Amygdala (tissue), 56 donors: ENCODE measurements around the gene NHLRC1.

Experiments
- DNase-seq, 56 donors: peaks; one replicate each; lab custom pipeline; 2025; lab: John Stamatoyannopoulos, UW

Gene NHLRC1

DNA sequence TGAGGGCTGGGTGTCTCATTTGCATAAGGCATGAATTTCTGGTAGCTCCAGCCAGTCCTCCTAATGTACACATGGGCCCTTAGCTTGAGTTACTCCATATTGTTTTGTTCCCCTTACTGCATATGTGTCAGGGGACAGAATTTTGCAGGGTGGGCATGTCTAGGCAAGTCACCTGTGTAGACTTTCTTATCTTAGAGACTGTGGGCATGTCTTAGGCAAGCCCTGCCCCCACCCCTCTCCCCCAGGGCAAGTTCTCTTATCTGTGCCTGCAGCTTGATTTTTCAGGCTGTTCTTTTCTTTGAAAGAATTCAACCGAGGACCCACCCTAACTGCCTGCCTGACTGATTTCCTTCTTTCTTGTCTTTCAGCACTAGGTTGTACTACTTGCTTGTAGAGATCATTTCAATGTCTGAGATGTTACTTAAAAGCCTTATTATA is 32.1 kb downstream of the NHLRC1 start:
- no peak for DNase-seq

DNA sequence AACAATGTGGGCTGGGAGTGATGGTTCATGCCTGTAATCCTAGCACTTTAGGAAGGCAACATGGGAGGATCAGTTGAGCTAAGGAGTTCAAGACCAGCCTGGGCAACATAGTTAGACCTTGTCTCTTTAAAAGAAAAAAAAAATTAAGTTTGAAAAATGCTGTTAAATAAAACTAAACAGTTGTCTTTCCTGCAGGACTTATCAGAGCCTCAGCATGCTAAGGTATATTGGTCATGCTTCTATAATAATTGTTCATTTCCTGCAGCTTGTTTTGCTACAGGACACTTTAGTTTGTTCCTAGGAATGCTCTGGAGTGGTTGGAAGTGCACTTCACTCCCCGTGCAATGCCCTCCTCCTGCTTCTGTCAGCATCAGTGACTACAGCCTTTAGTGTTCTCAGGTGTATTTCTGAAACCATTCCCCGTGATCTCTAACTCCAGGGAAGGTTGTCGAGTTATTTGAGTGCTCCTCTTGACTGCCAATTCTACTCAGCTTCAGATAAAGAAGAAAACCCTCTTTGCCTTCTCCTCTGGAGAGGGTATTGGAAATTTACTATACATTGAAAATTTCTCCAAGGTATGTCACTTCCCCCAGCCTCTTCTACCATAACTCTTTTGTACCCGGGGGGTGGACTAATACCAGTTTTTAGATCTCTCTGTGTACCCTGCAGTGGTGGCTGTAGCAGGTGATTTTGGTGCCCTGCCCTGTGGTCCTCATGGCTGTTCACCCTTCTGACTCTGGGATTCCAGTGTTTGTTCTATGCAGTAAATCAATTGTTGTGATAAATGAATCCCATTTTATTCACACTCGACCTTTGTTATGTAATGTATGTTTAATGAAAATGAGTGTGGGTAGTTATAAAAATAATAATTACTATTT is 33.8 kb downstream of the NHLRC1 start:
- no peak for DNase-seq

DNA sequence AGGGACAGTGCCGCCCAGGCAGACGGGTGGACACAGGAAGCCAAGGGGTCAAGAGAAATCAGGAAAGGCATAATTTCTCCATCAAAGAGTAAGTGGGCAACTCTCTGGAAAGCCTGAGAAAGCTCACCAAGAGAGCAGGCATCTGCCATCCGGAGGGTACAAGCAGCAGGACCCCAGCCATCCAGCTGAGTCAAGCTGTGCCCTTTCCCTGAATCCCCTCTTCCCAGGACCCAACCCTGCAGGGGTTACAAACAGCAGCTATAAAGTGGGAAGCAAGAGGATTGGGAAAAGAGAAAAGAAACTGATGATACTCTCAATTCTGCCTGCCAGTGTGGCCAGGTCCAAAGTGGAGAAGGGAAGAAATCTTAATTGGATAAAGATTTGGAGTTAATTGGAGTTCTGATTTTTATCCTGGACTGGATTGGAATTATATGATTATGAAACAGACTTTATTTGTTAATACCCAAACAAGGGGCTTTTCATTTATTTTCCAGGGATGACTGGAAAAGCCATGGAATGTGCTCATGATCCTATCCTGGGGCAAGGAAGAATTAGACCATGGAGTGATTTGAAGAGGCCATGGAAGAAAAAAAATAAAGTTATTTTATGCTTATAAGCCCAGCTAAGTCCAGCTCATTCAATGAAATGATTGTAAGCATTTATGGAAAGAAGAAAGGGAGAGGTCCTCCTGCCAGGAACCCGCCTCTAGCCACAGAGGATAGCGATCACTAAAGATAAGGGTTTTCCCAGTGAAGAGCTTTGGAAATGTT is 34.9 kb downstream of the NHLRC1 start:
- DNase-seq = no peak

DNA sequence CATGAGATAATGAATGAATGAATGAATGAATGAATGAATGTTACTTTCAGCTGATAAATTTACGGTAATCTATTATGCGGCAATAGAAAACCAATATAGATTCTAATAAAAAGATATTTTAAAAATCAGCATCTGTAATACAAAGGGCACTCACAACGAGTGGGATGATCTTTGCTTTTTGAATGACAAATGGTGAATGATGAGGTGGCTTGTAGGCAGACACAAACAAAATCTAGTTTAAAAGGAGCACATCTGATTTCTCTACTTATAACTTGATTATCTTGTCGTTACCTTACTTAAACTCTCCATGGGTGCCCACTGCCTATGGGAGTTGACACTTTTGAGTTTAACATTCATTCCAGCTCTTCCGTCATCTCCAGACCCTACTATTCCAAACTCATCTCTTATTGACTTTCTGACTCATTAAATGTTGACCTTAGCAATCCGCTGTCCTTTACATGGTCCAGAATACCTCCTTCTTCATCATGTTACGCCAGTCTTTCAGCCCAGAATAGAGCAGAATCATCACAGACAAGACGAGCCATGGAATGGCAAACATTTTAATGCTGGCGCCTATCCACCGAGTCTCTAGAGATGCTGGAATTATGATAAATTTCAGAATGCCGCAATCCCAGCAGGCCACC is 41.3 kb downstream of the NHLRC1 start:
- no peak for DNase-seq

DNA sequence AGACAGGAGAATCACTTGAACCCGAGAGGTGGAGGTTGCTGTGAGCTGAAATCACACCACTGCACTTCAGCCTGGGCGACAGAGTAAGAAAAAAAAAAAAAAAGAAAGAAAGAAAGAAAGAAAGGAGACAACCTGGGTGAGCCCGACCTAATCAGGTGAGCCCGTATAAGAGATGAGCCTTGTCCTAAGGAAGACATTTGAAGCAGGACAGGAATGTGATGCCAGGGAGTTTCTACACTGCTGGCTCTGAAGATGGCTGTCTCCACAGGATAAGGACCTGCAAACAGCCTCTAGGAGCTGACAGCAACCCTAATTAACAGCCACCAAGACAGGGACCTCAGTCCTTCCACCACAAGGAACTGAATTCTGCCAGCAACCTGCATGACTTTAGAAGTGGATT is 41.9 kb downstream of the NHLRC1 start:
- no peak for DNase-seq

DNA sequence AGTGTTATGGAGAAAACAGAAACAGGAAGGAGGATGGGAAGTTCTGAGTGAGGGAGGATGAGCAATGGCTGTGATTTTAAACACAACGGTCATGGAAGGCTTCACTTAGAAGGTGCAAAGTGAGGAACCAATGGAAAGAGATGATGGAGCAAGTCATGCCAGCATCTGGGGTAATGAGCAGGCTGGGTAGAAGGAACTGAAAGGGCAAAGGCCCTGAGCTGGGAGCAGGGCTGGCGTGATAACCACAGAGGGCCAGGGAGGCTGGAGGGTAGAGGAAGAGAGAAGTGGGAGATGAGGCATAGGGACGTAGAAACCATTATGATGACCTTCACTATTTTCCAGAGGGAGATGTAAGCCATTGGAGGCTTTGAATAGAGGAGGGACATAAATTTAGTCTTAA is 43.6 kb downstream of the NHLRC1 start:
- DNase-seq = no peak

DNA sequence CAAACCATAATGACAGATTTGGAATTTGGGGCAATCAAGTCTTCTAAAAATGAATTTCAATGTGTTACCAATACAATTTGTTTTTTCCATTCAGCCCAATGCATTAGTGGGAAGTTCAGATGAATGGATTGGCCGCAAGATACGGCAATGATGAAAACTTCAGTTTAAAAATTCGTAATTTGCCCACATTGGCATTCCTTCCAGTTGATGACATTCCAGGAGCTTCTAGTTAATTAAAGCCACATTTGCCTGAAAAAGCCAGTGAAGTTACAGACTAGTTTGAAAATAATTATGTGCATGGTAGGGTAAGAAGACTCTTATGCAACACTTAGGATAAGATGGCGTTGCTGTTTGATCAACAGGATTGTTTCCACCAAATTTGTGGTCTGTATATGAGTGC is 46.2 kb downstream of the NHLRC1 start:
- no peak for DNase-seq

DNA sequence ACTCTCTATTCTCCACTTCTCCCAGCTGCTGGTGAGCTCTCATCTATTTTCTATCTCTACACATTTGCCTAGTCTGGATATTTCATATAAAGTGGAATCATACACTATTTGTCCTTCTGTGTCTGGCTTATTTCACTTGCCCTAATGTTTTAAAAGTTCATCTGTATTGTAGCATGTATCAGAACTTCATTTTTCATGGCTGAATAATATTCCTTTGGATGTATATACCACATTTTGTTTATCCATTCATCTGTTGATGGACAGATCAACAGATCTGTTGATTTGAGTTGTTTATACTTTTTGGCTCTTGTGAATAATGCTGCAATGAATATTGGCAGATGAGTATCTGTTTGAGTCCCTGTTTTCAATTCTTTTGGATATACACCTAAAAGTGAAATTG is 49.6 kb downstream of the NHLRC1 start:
- no peak for DNase-seq

DNA sequence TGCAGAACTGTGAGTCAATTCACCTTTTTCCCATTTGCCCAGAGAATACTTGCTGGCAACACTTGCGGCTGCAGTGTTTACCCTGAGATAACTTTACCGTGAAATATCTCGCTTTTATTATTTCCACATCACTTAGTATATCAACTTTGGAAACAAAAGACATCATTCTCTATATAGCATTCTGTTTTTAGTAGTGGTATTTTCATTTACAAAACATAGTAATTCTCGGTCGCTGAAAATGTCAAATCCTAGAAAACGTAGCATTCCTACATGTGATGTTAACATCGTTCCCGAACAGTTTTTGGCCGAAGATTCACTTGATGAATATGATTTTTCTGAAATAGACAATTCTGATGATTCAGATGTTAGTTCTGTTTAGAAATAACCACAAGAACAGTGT is 52.0 kb downstream of the NHLRC1 start:
- no peak for DNase-seq
